KMS-11 (cell line): ENCODE measurements around the gene GPR156.

Experiments
- H2AFZ ChIP-seq: fragments of 200-600 bp; sonication (generic); 2 replicates; pipeline ENCODE4 v1.6.1; 2016; ENCODE audit warnings: antibody characterized with exemption, mixed run types, low read depth
- H3K27ac ChIP-seq: fragments of 200-600 bp; sonication (generic); 2 replicates; pipeline ENCODE4 v1.6.1; 2016; ENCODE audit warnings: mild to moderate bottlenecking, mixed run types
- H3K27me3 ChIP-seq: fragments of 200-600 bp; sonication (generic); 2 replicates; pipeline ENCODE4 v1.6.1; 2017; ENCODE audit warnings: mild to moderate bottlenecking, low read depth, mixed run types, moderate library complexity; ENCODE audit not compliant: insufficient read depth
- H3K36me3 ChIP-seq: fragments of 200-600 bp; sonication (generic); 2 replicates; pipeline ENCODE4 v1.6.1; 2017; ENCODE audit warnings: mild to moderate bottlenecking, mixed run types; ENCODE audit not compliant: insufficient read depth
- H3K4me1 ChIP-seq: fragments of 200-600 bp; sonication (generic); 2 replicates; pipeline ENCODE4 v1.6.1; 2016; ENCODE audit warnings: mild to moderate bottlenecking, low read depth, mixed run types; ENCODE audit not compliant: poor library complexity, severe bottlenecking
- H3K4me2 ChIP-seq: fragments of 200-600 bp; sonication (generic); 2 replicates; pipeline ENCODE4 v1.7.0; 2016; ENCODE audit warnings: mild to moderate bottlenecking, mixed run types
- H3K4me3 ChIP-seq: fragments of 200-600 bp; sonication (generic); IDR thresholded peaks from 2 replicates; pipeline ENCODE4 v1.6.1; 2017; ENCODE audit warnings: low read depth, low read length, mixed read lengths; ENCODE audit not compliant: insufficient read depth
- H3K79me2 ChIP-seq: fragments of 200-600 bp; sonication (generic); 2 replicates; pipeline ENCODE4 v1.6.1; 2016; ENCODE audit warnings: low read depth, mixed run types; ENCODE audit not compliant: insufficient read depth
- H3K9ac ChIP-seq: fragments of 200-600 bp; sonication (generic); 2 replicates; pipeline ENCODE4 v1.6.1; 2016; ENCODE audit warnings: mild to moderate bottlenecking, mixed run types
- H4K20me1 ChIP-seq: fragments of 200-600 bp; sonication (generic); 2 replicates; pipeline ENCODE4 v1.6.1; 2016; ENCODE audit warnings: mild to moderate bottlenecking, mixed run types; ENCODE audit not compliant: insufficient read depth
- TF ChIP-seq, protein P1 (sequence below): fragments of 200-600 bp; sonication (generic); conservative IDR thresholded peaks from 2 replicates; pipeline ENCODE4 v1.6.1; 2017; ENCODE audit warnings: low read depth, mild to moderate bottlenecking, antibody characterized with exemption, low read length, moderate library complexity, mixed read lengths

The GPR156 gene

DNA sequence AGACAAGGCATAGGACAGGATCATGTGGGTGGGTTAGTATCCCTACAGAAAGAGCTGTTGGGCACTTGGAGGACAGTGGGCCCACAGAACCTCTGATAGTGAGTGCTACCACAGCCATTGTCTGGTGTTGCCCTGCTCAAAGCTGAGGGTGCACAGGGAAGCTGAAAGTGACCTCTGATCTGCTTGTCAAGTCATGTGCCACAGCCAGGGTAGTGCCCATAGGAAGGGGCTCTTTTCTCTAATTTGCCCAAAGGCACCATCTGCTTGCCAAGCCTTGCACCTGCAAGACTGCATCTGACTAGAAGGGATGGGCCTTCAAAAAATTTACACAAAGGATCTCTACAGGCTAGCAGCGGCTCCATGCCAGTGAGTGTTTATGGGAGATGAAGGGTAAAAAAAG, 103.4 kb downstream of the GPR156 start:
- H2AFZ ChIP-seq = no peak overlapping the region
- H3K36me3 ChIP-seq = no peaks in the 10 kb centered on the region
- H4K20me1 ChIP-seq = no peaks in the 10 kb centered on the region
- H3K4me1 ChIP-seq = no peaks in the 10 kb centered on the region
- no peak overlapping the region for H3K4me2 ChIP-seq
- H3K79me2 ChIP-seq = no peaks in the 10 kb centered on the region
- H3K27ac ChIP-seq = no peak overlapping the region
- no peak overlapping the region for H3K9ac ChIP-seq
- TF ChIP-seq, protein P1, sequence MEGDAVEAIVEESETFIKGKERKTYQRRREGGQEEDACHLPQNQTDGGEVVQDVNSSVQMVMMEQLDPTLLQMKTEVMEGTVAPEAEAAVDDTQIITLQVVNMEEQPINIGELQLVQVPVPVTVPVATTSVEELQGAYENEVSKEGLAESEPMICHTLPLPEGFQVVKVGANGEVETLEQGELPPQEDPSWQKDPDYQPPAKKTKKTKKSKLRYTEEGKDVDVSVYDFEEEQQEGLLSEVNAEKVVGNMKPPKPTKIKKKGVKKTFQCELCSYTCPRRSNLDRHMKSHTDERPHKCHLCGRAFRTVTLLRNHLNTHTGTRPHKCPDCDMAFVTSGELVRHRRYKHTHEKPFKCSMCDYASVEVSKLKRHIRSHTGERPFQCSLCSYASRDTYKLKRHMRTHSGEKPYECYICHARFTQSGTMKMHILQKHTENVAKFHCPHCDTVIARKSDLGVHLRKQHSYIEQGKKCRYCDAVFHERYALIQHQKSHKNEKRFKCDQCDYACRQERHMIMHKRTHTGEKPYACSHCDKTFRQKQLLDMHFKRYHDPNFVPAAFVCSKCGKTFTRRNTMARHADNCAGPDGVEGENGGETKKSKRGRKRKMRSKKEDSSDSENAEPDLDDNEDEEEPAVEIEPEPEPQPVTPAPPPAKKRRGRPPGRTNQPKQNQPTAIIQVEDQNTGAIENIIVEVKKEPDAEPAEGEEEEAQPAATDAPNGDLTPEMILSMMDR = no peak
- H3K4me3 ChIP-seq = no peak overlapping the region
- no peaks in the 10 kb centered on the region for H3K27me3 ChIP-seq

DNA sequence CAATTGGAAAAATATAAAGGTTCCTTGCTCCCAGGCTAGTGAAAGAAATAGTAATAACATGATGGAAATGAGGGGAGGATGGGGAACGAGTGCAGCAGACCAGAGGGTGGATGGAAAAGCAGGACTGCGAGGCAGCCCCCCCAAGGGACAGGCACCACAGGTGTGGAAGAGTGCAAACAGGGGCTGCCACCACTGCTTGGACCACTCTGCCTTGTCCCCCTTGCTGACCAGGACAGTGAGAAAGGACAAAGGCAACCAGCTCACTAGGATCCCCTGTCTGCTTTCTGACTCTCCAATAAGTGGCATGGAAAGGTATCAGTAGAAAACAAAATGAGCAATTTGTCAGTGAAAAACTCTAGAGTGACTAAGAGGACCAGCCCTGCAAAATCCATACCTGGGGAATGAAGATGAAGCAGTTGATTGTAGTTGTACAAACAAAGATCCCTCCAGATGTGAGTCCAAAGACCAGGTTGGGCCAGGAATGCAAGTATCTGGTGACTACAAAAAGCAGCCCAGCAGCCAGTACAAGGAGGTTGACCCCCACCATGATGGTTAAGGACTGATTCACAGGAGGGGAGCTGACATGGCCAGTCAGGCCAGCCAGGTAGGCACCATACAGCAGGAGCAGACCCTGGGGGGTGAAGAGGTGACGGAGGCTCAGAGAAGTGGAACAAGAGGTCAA, 104.2 kb downstream of the GPR156 start:
- Histone ChIP-seq H4K20me1 (no peaks in the 10 kb centered on the region), H3K27ac (no peak overlapping the region), H3K9ac (no peak overlapping the region), H3K4me2 (no peak overlapping the region), H2AFZ (no peak overlapping the region), H3K4me1 (no peaks in the 10 kb centered on the region), H3K36me3 (no peaks in the 10 kb centered on the region), H3K79me2 (no peaks in the 10 kb centered on the region), H3K27me3 (no peaks in the 10 kb centered on the region), H3K4me3 (no peak overlapping the region)
- TF ChIP-seq, protein P1 = no peak

DNA sequence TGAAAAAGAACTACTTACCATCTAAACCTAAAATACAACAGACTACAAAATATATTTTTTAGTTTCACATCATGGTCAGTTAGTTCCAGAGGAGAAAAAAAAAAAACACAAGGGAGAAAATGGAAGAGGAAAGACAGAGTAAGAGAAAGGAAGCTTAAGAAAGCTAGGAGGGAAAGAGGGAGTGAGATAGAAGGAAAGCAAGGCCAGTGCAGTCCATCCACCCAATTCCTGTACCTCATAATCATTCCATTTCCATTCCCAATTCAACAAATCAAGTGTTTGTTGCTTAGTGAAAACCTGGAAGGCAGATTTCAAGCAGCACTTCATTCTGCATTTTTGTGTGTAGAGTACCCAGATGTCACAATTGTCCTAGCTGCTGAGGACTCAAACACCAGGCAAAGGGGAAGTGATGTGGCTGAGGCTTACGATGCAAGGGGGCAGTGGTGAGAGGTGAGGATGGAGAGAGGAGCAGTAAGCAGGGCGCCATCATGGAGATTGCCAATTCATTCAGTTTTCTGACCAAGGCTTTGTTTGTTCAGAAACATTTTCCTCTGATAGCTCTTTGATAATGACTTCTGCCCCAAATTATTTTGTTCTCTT, 107.2 kb downstream of the GPR156 start:
- Histone ChIP-seq H3K27me3 (no peaks in the 10 kb centered on the region), H4K20me1 (no peaks in the 10 kb centered on the region), H3K4me1 (no peaks in the 10 kb centered on the region), H3K79me2 (no peaks in the 10 kb centered on the region), H3K4me2 (no peak overlapping the region), H3K4me3 (no peak overlapping the region), H3K9ac (no peak overlapping the region), H3K36me3 (no peaks in the 10 kb centered on the region), H2AFZ (no peak overlapping the region), H3K27ac (no peak overlapping the region)
- TF ChIP-seq, protein P1 = no peak

DNA sequence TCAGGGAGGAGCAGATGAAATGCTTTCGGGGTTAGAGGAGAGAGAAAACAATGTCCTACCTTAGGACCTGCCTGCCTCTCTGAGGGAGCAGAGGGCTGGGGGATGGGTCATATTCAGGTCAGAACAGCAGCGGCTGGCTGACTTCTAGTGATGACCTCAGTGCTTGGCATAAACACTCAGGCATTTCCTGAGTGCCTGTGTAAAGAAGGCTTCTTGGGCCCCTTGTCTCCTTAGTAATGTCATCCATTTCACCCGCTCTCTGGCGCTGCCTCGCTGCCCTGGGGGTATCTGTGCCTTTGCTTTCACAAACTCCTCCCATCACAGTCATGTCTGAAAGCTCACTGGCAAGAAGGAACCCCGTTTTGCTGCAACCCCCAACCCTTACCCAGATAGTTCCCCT, 107.9 kb downstream of the GPR156 start:
- H3K27me3 ChIP-seq = no peaks in the 10 kb centered on the region
- TF ChIP-seq, protein P1 = no peak
- H3K36me3 ChIP-seq = no peaks in the 10 kb centered on the region
- no peak overlapping the region for H3K27ac ChIP-seq
- no peaks in the 10 kb centered on the region for H3K4me1 ChIP-seq
- H3K9ac ChIP-seq = no peak overlapping the region
- H2AFZ ChIP-seq = no peak overlapping the region
- no peaks in the 10 kb centered on the region for H3K79me2 ChIP-seq
- no peak overlapping the region for H3K4me3 ChIP-seq
- H4K20me1 ChIP-seq = no peaks in the 10 kb centered on the region
- H3K4me2 ChIP-seq = no peak overlapping the region
